GM23338 (cell line): ENCODE data around the gene CHRM1.

Experiments used
- CREB1 ChIP-seq: fragments of 250-450 bp; sonication (Bioruptor Pico); IDR thresholded peaks from 2 replicates; pipeline ENCODE4 v1.5.0; 2020; ENCODE audit warnings: low read depth, mild to moderate bottlenecking, moderate library complexity
- CTCF ChIP-seq, 2 experiments: fragments of 200-600 bp in 1 of 2; sonication (generic) in 1 of 2; conservative IDR thresholded peaks; 2 replicates each; pipeline versions ENCODE4 v1.5.1 to v1.6.1; 2016 to 2017; ENCODE audit warnings: antibody characterized with exemption in 2 of 2, low read depth in 2 of 2, mild to moderate bottlenecking in 2 of 2, moderate library complexity in 1 of 2
- ETS1 ChIP-seq: IDR thresholded peaks from 2 replicates; pipeline ENCODE4 v1.6.1; 2016; ENCODE audit warnings: antibody characterized with exemption
- EZH2 ChIP-seq: fragments of 200-600 bp; sonication (generic); IDR thresholded peaks from one replicate; pipeline ENCODE4 v1.8.0; 2017; ENCODE audit warnings: antibody characterized with exemption, mild to moderate bottlenecking, low read depth; ENCODE audit not compliant: unreplicated experiment
- EZH2phosphoT487 ChIP-seq: fragments of 200-600 bp; sonication (generic); IDR thresholded peaks from one replicate; pipeline ENCODE4 v1.8.1; 2018; ENCODE audit warnings: antibody characterized with exemption; ENCODE audit not compliant: unreplicated experiment
- JUNB ChIP-seq: IDR thresholded peaks from one replicate; pipeline ENCODE4 v1.6.1; 2016; ENCODE audit warnings: antibody characterized with exemption; ENCODE audit not compliant: unreplicated experiment
- NANOG ChIP-seq: IDR thresholded peaks from 2 replicates; pipeline ENCODE4 v1.6.1; 2016; ENCODE audit warnings: antibody characterized with exemption, borderline replicate concordance
- POLR2AphosphoS5 ChIP-seq: IDR thresholded peaks from 2 replicates; pipeline ENCODE4 v1.6.1; 2016; ENCODE audit warnings: antibody characterized with exemption, low read depth
- REST ChIP-seq: IDR thresholded peaks from one replicate; pipeline ENCODE4 v1.6.1; 2018; ENCODE audit warnings: antibody characterized with exemption; ENCODE audit not compliant: unreplicated experiment
- ZNF331 ChIP-seq: fragments of 250-450 bp; sonication (Bioruptor Pico); IDR thresholded peaks from 2 replicates; pipeline ENCODE4 v1.5.0; 2020; ENCODE audit warnings: low read depth, mild to moderate bottlenecking, moderate library complexity

GRCh38 chr11:62931499-62932278, 10.5 kb upstream of the CHRM1 start:
- TF ChIP-seq CTCF (conservative IDR thresholded peaks at IDR 0.05; ENCODE audit: low read depth in 2 of 2) (no peak), POLR2AphosphoS5 (no peak), CREB1 (CRISPR knock-in tag) (no peak), REST (no peak), ETS1 (no peak), EZH2 (no peak), EZH2phosphoT487 (no peak), NANOG (no peak), JUNB (no peak), ZNF331 (CRISPR knock-in tag) (no peak)
